NCI-H2081 (cell line): ENCODE measurements around the gene CMTM1.

Experiments
- DNase-seq, 2 experiments: peaks; one replicate each; lab custom pipeline; 2025; lab: John Stamatoyannopoulos, UW

CMTM1 gene

DNA sequence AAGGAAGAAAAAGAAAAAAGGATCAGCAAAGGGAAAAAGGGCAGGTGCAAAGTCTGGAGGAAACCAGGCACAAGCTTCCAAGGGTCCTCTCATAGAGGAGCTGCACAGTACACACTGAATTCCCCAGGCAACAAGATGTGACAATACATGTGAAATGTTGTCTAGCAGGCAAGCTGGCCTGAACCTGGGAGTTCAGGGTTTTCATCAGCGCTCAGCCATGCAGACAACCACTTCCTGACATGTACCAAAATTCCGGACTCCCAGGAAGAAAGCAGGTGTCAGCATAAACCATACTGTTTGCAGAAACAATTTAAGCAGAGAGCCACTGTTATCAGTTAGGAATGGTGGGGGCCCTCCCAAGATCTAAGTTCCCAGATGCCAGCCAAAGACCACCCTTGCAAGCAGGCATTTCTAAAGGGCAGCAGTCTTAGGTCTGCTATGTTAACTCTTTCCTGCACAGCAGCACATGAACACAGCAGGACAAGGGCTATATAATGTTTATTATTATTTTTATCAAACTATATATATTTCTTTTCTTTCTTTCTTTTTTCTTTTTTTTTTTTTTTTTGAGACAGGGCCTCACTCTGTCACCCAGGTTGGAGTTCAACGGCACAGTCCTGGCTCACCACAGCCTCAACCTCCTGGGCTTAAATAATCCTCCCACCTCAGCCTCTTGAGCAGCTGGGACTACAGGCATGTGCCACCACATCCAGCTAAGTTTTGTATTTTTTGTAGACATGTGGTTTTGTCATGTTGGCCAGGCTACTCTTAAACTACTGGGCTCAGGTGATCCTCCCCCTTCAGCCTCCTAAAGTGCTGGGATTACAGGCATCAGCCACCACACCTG is 26.4 kb upstream of the CMTM1 start:
- DNase-seq = no peak

DNA sequence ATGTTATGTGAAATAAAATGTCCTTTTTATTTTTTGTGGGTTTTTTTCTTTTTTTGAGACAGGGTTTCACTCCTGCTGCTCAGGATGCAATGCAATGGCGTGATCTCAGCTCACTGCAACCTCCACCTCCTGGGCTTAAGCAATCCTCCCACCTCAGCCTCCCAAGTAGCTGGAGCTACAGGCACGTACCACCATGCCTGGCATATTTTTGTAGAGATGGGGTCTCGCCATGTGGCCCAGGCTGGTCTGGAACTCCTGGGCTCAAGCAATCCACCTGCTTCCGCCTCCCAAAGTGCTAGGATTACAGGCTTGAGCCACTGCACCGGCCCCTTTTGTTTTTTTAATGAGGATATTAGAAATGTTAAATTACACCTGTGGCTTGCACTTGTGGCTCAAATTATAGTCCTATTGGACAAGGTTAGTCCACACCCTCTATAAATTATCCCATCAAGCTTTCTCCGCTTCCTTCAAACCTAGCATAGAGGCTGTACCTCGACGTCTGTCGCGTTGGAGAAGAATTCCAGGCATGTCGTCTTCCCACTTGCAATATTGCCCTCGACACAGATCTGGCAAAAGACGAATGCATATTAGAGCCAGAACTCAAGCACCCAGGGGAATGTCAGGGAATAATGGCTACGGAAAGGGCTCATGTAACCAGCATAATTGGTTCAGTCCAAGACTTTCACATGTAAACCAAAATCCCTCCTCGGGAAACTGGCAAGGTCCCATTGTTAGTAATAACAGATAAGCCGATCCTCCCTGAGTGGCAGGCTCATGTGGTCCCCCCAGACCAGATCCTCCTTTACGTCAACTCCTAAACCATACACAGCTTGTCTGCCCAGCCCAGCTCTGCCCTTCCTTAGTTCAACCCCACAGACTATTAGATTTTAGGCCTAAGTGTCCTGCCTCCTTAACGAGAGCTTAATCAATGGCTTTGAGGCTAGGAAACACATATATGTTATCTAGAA is 24.6 kb upstream of the CMTM1 start:
- DNase-seq = no peak

DNA sequence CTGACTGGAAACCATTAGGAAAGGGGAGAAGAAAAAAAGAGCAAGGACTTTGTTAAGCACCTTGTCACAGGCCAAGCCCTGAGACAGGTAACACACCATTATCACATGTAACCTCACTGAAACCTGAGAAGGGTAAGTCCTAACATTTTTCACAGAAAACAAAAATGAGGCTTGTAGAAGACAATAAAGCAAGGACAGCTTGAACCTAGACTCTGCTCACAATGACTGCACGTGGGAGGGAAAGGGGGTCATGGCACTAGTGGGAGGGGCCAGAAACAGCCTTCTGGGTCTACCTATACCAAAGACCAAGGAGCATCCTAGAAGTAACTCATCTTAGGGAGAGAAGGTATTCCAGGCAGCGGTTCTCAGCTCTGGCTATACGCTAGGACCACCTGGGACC is 23.8 kb upstream of the CMTM1 start:
- no peak for DNase-seq

DNA sequence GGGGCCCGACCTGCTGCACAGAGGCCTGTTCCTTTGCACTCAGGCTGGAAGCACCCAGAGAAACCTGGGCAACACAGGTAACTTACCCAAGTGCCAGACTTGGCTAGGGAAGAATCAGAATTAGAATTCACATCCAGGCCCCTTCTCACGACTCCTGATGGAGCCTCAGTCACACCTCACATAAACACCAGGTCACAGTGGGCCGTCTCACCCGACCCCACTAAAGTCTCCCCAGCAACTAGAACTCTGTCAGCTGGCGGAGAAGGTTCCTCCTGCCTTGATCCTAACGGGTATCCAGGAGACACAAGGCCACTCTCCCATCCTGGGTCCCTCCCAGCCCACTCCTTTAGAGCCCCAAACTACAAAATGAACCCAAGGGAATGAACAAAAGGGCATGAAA is 22.7 kb upstream of the CMTM1 start:
- no peak for DNase-seq

DNA sequence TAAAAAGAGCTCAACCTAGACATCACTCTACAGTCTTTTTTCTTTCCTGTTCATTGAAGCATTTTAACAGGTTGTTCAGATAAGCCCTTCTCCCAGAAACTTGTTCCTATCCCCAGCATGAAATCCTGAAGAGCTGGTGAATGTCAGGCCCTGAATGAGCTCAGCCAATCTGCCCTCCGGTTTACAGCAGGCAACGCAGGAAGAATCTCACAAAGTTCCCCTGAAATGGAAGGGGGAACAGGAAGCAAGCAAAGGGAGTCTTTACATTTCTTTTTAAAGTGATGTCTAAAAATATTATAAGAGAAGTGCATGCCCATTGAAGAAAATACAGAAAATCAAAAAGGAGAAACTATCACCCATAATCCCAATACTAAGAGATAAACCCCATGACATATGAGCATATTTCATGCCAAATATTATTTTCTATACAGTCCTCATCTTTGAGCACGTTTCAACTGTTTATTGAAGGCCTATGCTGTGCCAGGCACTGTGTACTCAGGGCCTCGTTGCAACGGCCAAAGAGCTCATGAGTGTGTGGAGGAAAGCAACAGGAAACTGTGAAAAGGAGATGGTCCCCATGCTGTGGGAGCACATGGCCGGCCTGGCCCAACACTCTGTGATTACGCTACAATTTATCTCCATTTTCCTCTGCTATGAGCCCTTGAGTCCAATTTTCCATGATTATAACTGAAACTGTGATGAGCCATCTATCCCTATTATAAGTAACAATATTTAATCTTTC is 22.1 kb upstream of the CMTM1 start:
- no peak for DNase-seq

DNA sequence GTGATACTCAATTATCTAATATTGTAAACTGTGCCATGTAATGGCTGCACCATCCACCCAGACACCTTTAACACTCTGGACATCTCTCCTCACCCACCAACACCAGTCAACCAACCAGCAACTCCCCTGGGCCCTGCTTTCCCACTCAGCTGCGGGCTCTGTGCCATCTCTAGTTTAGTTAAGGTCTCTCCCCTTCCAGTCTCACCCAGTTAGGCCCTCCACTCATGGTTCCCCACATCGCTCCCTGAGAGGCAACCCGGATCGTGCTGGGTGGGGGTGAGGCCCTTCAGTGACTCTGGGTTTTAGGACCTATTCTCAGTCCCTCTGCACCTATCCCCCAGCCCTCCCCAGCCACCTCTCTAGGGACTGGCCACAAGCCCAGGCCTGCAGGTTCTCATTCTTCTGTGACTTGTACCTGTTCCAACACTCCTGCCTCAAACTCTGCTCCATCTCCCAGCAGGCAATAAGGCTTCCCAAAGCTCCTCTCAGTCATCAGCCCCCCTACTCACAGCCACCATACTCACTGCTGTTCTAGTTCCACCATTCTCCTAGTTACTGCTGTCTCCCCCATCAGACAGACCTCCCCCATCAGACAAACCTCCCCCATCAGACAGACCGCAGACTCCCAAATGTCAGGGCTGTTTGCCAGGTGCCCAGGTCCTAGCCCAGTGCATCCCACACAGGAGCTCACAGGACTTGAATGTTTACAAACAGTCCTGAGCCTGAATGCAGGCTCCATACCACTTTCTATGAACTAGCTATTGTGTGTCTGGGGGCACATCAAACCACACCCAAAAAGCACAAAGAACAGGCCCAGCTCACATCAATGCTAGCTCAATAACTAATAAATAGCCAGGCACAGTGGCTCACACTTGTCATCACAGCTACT is 18.9 kb upstream of the CMTM1 start:
- DNase-seq = no peak

DNA sequence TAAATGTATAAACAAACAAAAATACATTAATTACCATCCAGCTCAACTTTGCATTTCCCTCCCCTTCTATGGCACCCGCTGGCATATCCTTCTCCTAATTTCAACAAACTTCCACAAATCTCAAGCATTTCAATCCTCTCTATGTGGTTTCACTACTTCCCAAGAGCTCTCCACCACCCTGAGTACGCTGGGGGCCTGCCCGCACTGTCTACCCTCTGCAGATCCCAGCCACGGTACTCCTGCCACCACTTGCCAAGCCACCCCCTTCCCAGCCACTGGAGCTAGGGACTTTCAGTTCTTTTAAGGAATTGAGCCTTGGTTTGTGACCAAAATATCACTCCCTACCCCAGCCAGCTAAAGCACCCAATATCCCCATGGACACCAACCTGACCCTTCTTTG is 18.2 kb upstream of the CMTM1 start:
- DNase-seq = no peak

DNA sequence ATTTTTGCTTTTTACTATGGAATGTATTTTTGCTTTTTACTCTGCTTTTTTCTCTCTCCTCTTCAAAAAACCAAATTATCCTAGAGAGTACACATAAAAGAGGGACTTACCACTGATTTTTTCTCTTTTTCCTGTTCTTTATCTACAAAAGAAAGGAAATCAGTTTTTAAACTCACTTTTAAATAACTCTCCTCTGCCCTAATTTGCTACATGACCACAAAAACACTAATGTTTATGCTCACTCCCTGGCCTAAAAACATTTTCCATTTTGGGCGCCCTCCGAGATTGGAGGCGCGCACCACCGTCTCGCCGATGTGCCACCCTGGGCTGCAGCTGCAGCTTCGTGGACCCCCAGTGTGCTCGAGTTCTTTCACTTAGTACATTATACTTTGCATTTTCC is 17.4 kb upstream of the CMTM1 start:
- DNase-seq = no peak

DNA sequence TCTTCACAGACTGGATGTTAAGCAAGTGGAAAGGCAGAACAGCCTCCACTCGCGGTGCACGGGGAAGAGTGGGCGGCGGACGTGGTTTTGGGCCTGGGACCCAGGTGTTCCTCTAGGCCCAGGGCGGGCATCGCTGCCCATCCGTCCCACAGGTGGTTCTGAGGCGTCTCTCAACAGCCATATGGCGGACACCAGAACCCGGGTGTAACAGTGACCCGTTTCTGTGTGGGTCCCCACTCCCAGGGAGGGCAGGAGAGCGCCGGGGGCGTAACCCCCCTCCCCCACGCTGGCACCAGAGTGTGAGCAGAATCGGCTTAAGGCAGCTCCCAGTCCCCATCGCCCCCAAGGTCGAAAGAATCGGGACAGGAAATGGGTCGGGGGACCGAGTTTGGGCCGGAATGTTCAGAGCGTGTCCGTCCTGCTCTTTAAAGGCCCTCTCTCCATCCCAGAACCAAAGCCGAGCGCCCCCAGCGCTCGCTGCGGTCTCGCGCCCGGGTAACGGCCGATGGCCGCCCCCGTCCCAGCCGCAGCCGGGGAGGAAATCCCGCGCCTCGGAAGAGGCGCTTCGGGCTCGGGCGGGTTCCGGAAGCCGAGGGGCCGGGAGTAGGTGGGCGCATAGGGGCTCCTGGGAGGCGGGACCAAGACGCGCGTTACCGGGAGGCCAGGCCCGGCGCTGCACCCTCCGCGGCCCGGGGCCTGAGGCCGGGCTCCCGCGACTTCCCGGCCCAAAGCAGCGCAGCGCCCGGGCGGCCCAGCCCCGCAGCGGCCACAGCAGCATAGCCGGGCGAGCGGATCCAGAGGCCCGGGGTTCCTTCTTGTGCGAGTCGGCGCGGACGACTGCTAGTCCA is 16.7 kb upstream of the CMTM1 start, which contains the start of gene TK2:
TSS of gene TK2 (minus strand) at position 839 of the 848 bp plus-strand sequence. CDS start at position 778, 61 bp downstream.
- DNase-seq = peak; percentile 10 to 56

DNA sequence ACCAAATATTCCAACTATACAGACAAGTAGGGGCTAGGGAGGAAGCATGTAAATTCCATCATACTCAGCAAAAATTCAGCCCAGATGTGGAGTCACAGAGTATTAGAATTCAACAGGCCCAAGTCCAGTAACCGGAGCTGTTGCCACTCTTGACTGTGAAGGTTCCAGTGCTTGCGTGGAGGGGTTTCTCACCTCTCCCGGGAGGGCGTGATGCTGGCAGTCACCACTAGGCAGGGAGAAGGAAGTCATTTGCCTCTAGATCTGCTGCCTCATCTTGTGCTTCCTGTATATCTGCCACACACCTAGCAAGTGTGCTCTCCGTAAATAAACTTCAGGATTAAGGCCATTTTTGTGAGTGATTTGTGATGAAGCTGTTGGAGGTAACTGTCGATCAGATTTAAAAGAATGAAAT is 14.9 kb upstream of the CMTM1 start:
- peak in 1 of 2 experiments; percentile 34 for DNase-seq

DNA sequence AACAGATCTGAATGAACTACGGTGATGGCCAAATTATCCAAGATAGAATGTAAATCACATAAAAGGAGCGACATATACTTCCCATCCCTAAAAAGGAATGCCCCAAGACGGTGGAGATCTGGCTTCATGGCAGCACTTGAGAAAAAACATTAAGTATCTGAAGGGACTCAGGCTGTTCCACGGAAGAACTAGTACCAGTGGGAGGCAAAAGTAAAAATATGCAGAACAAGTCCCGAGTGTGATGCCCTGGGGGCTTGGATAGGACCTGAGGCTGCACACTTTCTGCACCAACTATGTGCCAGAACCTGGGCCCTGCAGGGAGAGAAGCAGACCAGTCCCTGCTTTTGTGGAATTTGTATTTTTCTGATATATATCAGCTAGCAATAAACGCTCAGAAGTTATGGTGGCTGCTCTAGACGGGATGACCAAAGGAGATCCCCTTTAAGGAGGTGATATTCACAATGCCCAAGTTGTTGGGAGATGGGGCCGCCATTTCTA is 14.4 kb upstream of the CMTM1 start:
- no peak for DNase-seq

DNA sequence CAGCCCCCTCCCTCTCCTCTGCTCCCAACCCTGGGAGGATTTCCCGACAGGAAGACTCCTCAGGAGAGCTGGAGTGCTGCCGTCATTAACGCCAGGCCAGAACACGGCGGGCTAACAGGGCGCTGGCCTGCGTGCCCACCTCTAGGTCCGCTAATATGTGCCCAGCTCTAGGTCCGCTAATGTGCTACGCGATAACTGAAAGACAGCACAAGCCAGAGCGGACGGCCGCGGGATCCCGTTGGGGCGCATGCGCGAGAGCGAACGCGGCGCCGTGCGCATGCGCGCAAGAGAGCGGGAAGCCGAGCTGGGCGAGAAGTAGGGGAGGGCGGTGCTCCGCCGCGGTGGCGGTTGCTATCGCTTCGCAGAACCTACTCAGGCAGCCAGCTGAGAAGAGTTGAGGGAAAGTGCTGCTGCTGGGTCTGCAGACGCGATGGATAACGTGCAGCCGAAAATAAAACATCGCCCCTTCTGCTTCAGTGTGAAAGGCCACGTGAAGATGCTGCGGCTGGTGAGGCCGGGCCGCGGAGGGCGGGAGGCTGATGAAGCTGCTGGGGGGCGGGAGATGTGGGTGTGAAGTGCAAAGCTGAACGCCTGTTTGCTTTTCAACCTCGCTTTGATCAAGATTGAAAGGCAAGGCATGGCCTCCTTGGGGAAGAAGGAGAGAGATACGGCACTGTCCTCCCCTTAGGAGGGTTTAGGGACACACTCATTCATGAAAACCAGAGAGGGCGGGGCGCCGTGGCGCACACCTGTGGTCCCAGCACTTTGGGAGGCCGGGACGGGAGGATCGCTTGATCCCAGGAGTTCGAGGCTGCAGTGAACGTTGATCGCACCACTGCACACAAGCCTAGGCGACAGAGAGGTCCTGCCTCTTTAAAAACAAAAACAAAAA is 13.7 kb upstream of the CMTM1 start, which contains the start of gene CKLF:
TSS of gene CKLF (plus strand) at position 291 of the 892 bp plus-strand sequence. CDS start at position 431, 140 bp downstream.
- peak; percentile 54 to 81 for DNase-seq

DNA sequence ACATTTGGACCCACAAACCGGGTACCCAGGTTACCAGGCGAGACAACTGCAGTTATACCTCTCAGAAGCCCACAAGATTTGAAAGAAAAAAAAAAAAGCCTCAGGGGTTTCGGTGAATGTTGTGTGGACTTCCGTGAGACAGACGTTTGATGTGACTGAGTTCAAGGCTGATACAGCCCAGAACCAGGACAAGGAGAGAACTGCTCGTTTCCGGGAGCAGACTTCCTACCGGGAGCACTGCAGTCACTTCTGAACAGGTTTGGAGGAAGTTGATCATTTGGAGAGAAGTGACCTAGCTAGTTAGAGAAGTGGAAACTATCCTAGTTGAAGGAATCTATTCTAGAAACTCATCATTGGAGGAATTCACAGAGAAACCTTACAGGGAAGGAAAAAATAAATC is 13.0 kb upstream of the CMTM1 start:
- no peak for DNase-seq

DNA sequence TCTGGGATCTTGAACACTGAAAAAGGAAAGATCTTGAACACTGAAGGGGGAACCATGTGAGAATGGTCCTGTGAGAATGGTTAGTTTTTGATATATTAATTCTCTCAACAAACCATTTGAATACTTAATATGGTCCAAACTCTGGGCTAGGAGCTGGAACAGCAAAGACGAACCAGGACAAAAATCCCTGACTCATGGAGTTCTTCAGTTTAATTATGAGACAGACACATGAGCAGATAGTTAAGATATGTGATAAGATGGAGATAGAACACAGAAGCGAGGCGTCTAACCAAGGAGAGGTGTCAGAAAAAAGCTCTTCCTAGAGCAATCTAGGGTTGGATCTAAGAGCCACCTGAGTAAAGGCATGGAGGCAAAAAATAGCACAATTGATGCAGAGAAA is 12.2 kb upstream of the CMTM1 start:
- DNase-seq = no peak

DNA sequence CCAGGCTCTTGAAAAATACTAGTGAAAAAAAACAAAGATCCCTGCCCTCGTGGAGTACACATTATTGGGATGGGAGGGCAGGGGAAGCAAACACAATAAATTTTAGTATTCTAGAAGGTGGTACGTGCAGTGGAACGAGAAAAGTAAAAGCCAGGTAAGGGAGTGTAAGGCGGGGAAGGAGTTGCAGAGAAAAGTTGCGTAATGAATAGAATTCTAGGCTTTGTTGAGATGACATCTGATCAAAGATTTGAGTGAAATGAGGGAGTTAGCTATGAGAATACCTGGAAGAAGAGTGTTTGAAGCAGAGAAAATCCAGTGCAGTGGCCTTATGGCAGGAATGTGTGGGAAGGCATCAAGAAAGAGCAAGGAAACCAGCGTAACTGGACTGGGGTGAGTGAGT is 11.7 kb upstream of the CMTM1 start:
- no peak for DNase-seq

DNA sequence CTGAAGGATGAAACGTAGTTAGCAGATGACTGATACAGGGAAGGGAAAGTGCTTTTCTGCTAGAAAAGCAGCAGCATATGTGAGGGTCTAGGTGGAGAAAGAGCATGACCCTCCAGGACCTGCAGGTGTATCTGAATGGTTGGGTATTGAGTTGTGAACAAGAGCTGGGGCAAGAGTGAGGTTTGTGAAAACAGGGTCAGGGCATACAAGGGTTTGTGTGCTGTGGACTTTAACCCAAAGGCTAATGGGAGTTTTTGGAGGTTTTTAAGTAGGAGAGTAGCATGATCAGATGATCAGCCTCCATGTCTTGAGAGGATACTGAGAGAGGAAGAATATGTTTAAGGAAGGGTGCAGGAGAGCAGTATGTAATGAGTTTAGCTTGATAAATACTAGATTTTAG is 6.1 kb upstream of the CMTM1 start:
- no peak for DNase-seq

DNA sequence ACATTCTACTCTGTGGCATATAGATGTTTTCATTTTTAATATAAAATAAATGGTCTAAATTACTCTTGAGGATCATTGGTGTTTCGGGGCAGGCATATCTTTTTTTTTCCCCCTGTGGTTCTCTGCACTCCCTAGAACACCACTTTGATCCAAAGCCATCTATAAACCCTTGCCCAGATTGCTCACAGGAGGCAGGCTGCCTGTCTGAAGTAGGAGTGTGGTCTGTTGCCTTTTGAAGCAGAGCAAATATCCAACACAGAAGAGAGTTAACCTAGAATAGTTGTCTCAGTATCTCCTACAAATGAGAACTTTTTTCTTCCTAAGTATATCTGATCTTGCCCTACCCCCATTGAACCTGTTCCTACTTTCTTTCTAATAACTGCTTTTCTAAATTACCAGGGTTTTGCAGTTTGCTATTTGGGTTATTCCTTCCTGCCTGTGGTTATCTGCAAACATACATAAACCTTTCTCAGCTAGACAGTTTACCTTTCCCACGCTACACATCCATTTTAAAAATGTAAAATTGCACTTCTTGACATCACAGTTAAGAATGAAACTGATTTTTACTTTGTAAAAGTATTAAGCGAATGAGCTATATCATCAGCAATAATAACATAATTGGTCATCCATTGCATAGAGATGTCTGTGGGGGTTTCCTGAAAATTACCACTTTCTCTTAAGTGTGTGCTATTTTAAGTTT is 4.7 kb upstream of the CMTM1 start:
- DNase-seq = no peak

DNA sequence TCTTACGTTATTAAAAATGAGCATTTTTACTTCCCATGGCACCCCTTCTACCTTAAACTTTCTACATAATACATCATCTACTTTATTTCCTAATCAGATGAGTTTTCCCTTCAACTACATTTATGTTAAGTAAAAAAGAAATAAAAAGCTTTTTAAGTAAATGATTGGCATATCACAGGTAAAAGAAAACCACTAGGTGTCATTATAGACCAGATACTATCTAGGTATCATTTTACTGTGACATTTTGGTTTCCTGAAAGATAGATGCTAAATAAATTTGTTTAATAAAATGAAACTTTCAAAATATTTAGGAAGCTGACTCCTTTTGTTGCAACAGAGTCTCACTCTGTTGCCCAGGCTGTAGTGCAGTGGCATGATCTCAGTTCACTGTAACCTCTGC is 3.8 kb upstream of the CMTM1 start:
- no peak for DNase-seq
